PC-9 (cell line): ENCODE results near the gene JDP2.

Source experiments
- CTCF ChIP-seq: fragments of 200-600 bp; sonication (generic); conservative IDR thresholded peaks from 2 replicates; pipeline ENCODE4 v1.6.1; 2017; ENCODE audit warnings: mixed run types, antibody characterized with exemption, mild to moderate bottlenecking, moderate library complexity
- EZH2 ChIP-seq: fragments of 200-600 bp; sonication (generic); IDR thresholded peaks from 2 replicates; pipeline ENCODE4 v1.8.0; 2017; ENCODE audit warnings: antibody characterized with exemption, low read depth

GRCh38 chr14:75379246-75379929 lies 48.4 kb upstream of the JDP2 start:
- TF ChIP-seq CTCF (no peak), EZH2 (no peak)
